Endothelial cell of umbilical vein (primary cell): Measurements from ENCODE around the gene ZNF580. TPM values are rescaled to one million over a fixed set of nuclear protein-coding genes. Genes with fewer than 3 reads are reported as not detected.

Source experiments
- BruUV-seq: library from RNA; stranded (reverse); fragments of 400-500 nt; replicated peaks from 2 replicates; lab custom pipeline; 2021; lab: Mats Ljungman, UMichigan
- CTCF ChIA-PET: fragments of 300-600, 350-600 bp; sonication (Branson Sonifier 250); formaldehyde crosslinking; loops from one replicate; lab custom pipeline; 2021; ENCODE audit warnings: antibody characterized with exemption, inconsistent platforms; lab: Charles Lee
- POLR2A ChIA-PET: fragments of 300-600, 350-600 bp; sonication (Branson Sonifier 250); formaldehyde crosslinking; loops from one replicate; lab custom pipeline; 2021; ENCODE audit warnings: antibody characterized with exemption, inconsistent platforms; lab: Charles Lee
- DNase-seq: peaks from one replicate; pipeline ENCODE4 v3.0.0-alpha.2; 2011; ENCODE audit warnings: low read depth, low spot score
- FAIRE-seq: peaks from 2 replicates; lab custom pipeline; 2011; peaks lifted over from hg19 to GRCh38; lab: Jason Lieb, UNC
- H2AFZ ChIP-seq: 2 replicates; pipeline ENCODE4 v1.6.0; 2012; ENCODE audit warnings: low read depth, low read length, control low read depth, inconsistent platforms
- H3K27ac ChIP-seq: 2 replicates; pipeline ENCODE4 v1.5.1; 2011; ENCODE audit warnings: low read depth, mild to moderate bottlenecking, control low read depth, low read length, moderate library complexity; ENCODE audit not compliant: insufficient read depth
- H3K27me3 ChIP-seq, 2 experiments: 2 replicates each; pipeline versions ENCODE4 v1.6.0 to v1.6.1; 2011; ENCODE audit warnings: low read length in 2 of 2, mixed read lengths in 1 of 2; ENCODE audit not compliant: control insufficient read depth in 2 of 2, insufficient read depth in 2 of 2
- H3K36me3 ChIP-seq, 2 experiments: 2 replicates in 1 of 2; 3 replicates in 1 of 2; pipeline ENCODE4 v1.5.1; 2011; ENCODE audit warnings: low read length in 2 of 2, mild to moderate bottlenecking in 1 of 2, moderate library complexity in 1 of 2; ENCODE audit not compliant: control insufficient read depth in 2 of 2, insufficient read depth in 2 of 2; ENCODE audit errors: extremely low read depth in 1 of 2
- H3K4me1 ChIP-seq: 3 replicates; pipeline ENCODE4 v1.5.1; 2011; ENCODE audit warnings: mild to moderate bottlenecking, low read length; ENCODE audit not compliant: control insufficient read depth, insufficient read depth; ENCODE audit errors: extremely low read depth
- H3K4me2 ChIP-seq: 2 replicates; pipeline ENCODE4 v1.6.1; 2011; ENCODE audit warnings: low read length, control low read depth, mixed read lengths; ENCODE audit not compliant: insufficient read depth
- H3K4me3 ChIP-seq, 3 experiments: fragments of 200-600 bp in 1 of 3; sonication (generic), shearing (Covaris generic) in 1 of 3; replicated peaks in 1 of 3; 2 replicates each; pipeline ENCODE4 v1.5.1; 2011 to 2016; ENCODE audit warnings: control low read depth in 3 of 3, low read length in 3 of 3, mild to moderate bottlenecking in 2 of 3, inconsistent platforms in 1 of 3, low read depth in 1 of 3, moderate library complexity in 1 of 3; ENCODE audit not compliant: insufficient read depth in 1 of 3
- H3K79me2 ChIP-seq: 2 replicates; pipeline ENCODE4 v1.6.0; 2012; ENCODE audit warnings: low read length, inconsistent platforms; ENCODE audit not compliant: control insufficient read depth, insufficient read depth
- H3K9ac ChIP-seq: replicated peaks from 2 replicates; pipeline ENCODE3; 2011; ENCODE audit warnings: low read length, control low read depth; ENCODE audit not compliant: insufficient read depth; ENCODE audit errors: extremely low read depth
- H3K9me1 ChIP-seq: replicated peaks from 3 replicates; pipeline ENCODE4 v1.6.0; 2011; ENCODE audit warnings: mild to moderate bottlenecking, low read length; ENCODE audit not compliant: control insufficient read depth, insufficient read depth; ENCODE audit errors: extremely low read depth
- H3K9me3 ChIP-seq: replicated peaks from 2 replicates; pipeline ENCODE4 v1.5.1; 2012; ENCODE audit warnings: low read length, inconsistent platforms; ENCODE audit not compliant: control insufficient read depth, insufficient read depth
- H4K20me1 ChIP-seq: replicated peaks from 2 replicates; pipeline ENCODE3; 2011; ENCODE audit warnings: mild to moderate bottlenecking, low read length; ENCODE audit not compliant: control insufficient read depth, insufficient read depth; ENCODE audit errors: extremely low read depth
- CTCF ChIP-seq, 2 donors: IDR thresholded peaks; 1 replicate in 1 of 2; 2 replicates in 1 of 2; pipeline ENCODE4 v1.5.1; 2011; ENCODE audit warnings: low read length in 2 of 2, mild to moderate bottlenecking in 2 of 2, moderate library complexity in 2 of 2, control low read depth in 1 of 2, inconsistent platforms in 1 of 2, low read depth in 1 of 2; ENCODE audit not compliant: insufficient read depth in 1 of 2; ENCODE audit errors: extremely low read depth in 1 of 2
- EZH2 ChIP-seq: IDR thresholded peaks from 2 replicates; pipeline ENCODE4 v1.6.1; 2012; ENCODE audit warnings: borderline replicate concordance, low read depth, mild to moderate bottlenecking, moderate library complexity, low read length, inconsistent platforms; ENCODE audit not compliant: severe bottlenecking
- FOS ChIP-seq: IDR thresholded peaks from 2 replicates; pipeline ENCODE4 v1.6.1; 2011; ENCODE audit warnings: mild to moderate bottlenecking, low read length, moderate library complexity, borderline replicate concordance; ENCODE audit not compliant: insufficient read depth
- GATA2 ChIP-seq: IDR thresholded peaks from 2 replicates; pipeline ENCODE4 v1.7.0; 2011; ENCODE audit warnings: low read depth, mild to moderate bottlenecking, moderate library complexity, mixed read lengths, low read length; ENCODE audit not compliant: insufficient read length, insufficient read depth
- JUN ChIP-seq: IDR thresholded peaks from 2 replicates; pipeline ENCODE4 v1.6.1; 2011; ENCODE audit warnings: borderline replicate concordance, low read depth; ENCODE audit not compliant: insufficient read length, insufficient read depth
- MYC ChIP-seq: IDR thresholded peaks from one replicate; pipeline ENCODE4 v1.6.1; 2011; ENCODE audit warnings: mild to moderate bottlenecking, low read depth, low read length
- POLR2A ChIP-seq: IDR thresholded peaks from 2 replicates; pipeline ENCODE4 v1.6.1; 2012; ENCODE audit warnings: low read depth, mild to moderate bottlenecking, control low read depth, low read length
- POLR2AphosphoS5 ChIP-seq: IDR thresholded peaks from 2 replicates; pipeline ENCODE4 v1.6.1; 2012; ENCODE audit warnings: low read depth, mild to moderate bottlenecking, control low read depth, low read length, moderate library complexity; ENCODE audit not compliant: insufficient read depth
- dilution Hi-C: fragments of 300-500 bp; cut with MboI; formaldehyde crosslinking; loops from one replicate; pipeline ENCODE4 v1.15.0; 2019; ENCODE audit warnings: low sequenced_read_pairs; ENCODE audit not compliant: extremely low pct_ligation_motif_present
- intact Hi-C: fragments of 100-400 bp; cut with micrococcal nuclease; formaldehyde crosslinking; loops from one replicate; pipeline ENCODE4 v1.10.0; 2022
- polyA plus RNA-seq, 4 experiments: library from polyadenylated mRNA; depleted of rRNA in 3 of 4; stranded (reverse) in 3 of 4; unstranded in 1 of 4; fragments of >200 nt; gene quantifications; 2 replicates each; pipeline versions ENCODE4 v1.2.1 to v1.2.3, GENCODE V29; 2011 to 2012; ENCODE audit warnings: missing spikeins in 1 of 4
- total RNA-seq: library from RNA; stranded (reverse); gene quantifications from 2 replicates; pipeline ENCODE4 v1.2.3, GENCODE V29; 2021
- TF ChIP-seq, protein P1 (sequence below): IDR thresholded peaks from 2 replicates; pipeline ENCODE4 v1.6.1; 2011; ENCODE audit not compliant: insufficient read depth, insufficient read length

ZNF580 gene
- total and polyA plus RNA-seq, 2 donors (not counting 3 experiments of a cell fraction or from before 2014, with no cell fraction given): 13.7 to 41.1 TPM

GRCh38 chr19:55673465-55673864, 32.7 kb downstream of the ZNF580 start:
- no TSS peak for BruUV-seq
- Histone ChIP-seq H3K27ac (no peak overlapping the region), H3K79me2 (peaks cover 79% of the 10 kb centered on the region), H2AFZ (no peak overlapping the region), H3K9me3 (no peaks in the 10 kb centered on the region), H3K4me2 (no peak overlapping the region), H3K36me3 (peaks cover 15 to 24% of the 10 kb centered on the region in 2 experiments), H3K9me1 (no peaks in the 10 kb centered on the region), H3K27me3 (no peaks in the 10 kb centered on the region), H3K4me3 (no peak overlapping the region), H4K20me1 (peaks cover 5% of the 10 kb centered on the region), H3K9ac (no peak overlapping the region), H3K4me1 (peaks cover 35% of the 10 kb centered on the region)
- FAIRE-seq (no peak), DNase-seq (no peak)
- dilution Hi-C loops (no loop called here), intact Hi-C loops (no loop called here)
- no peak for TF ChIP-seq JUN
- CTCF ChIA-PET: interaction anchor here (1.2 to 1.3 kb wide), 3 partner anchors 17 to 41 kb away, joined by 3 to 6 read pairs (median 6); partner anchors contain the start of gene U2AF2
- POLR2A ChIA-PET: interaction anchor here (1.3 kb wide), 1 partner anchor 9 kb away, joined by 3 read pairs; no protein-coding TSS in a partner anchor

DNA sequence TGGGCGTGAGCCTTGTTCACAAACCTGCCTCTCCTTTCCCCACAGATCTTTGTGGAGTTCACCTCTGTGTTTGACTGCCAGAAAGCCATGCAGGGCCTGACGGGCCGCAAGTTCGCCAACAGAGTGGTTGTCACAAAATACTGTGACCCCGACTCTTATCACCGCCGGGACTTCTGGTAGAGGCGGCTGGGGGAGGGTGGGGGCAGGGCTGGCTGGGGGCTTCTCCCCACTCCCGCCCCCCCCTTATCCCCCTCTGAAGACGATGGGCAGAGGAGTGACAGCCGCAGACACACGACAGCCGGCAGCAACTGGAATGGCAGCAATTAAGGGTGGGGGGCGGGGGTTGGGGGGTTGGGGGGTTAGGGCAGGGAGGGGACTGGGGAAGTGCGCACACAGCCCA, 33.1 kb downstream of the ZNF580 start:
- Histone ChIP-seq H3K27me3 (no peaks in the 10 kb centered on the region), H2AFZ (no peak overlapping the region), H3K4me2 (no peak overlapping the region), H3K4me3 (no peak overlapping the region), H3K4me1 (peaks cover 36% of the 10 kb centered on the region), H3K9me1 (no peaks in the 10 kb centered on the region), H3K27ac (no peak overlapping the region), H3K36me3 (peaks cover 19 to 23% of the 10 kb centered on the region in 2 experiments), H3K9me3 (no peaks in the 10 kb centered on the region), H4K20me1 (peaks cover 5% of the 10 kb centered on the region), H3K79me2 (peaks cover 79% of the 10 kb centered on the region), H3K9ac (no peak overlapping the region)
- ChIA-PET CTCF (interaction anchor here (1.2 kb wide), 2 partner anchors 17 to 41 kb away, joined by 3 to 6 read pairs; no protein-coding TSS in a partner anchor), POLR2A (interaction anchor here (1.3 kb wide), 1 partner anchor 9 kb away, joined by 3 read pairs; no protein-coding TSS in a partner anchor)
- FAIRE-seq (no peak), DNase-seq (no peak)
- BruUV-seq: no TSS peak
- intact Hi-C loops: no loop called here
- TF ChIP-seq EZH2 (no peak), MYC (no peak), GATA2 (no peak), JUN (no peak), POLR2A (no peak), POLR2AphosphoS5 (no peak), CTCF (IDR thresholded peaks at IDR 0.05; ENCODE audit: extremely low read depth in 1 of 2, insufficient read depth in 1 of 2, low read depth in 1 of 2, low read length in 2 of 2) (no peak), FOS (no peak)
- TF ChIP-seq, protein P1, sequence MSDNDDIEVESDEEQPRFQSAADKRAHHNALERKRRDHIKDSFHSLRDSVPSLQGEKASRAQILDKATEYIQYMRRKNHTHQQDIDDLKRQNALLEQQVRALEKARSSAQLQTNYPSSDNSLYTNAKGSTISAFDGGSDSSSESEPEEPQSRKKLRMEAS: no peak
- dilution Hi-C loops: no loop called here
